Colon (tissue), 2 donors: ENCODE measurements around the gene IMMP1L.
A peak's percentile ranks its signal among the peaks of the same experiment; 100 is the strongest.
"Not testable (repeated sequence)": the region's sequence is repeated elsewhere in the genome, so short reads cannot be mapped to it uniquely, and the experiment has no call there.

Experiments used
- FAIRE-seq: peaks from 2 replicates; lab custom pipeline; 2012; peaks lifted over from hg19 to GRCh38; lab: Jason Lieb, UNC
- donor health status: control.
- donor health status: control.

IMMP1L gene

GRCh38 chr11:31509429-31510345, at the start of gene IMMP1L, which contains the start of gene ELP4:
Gene IMMP1L, minus strand, starts transcription at chr11:31509622. Its CDS starts 46,346 bp downstream, at chr11:31463276.
Gene ELP4, plus strand, starts transcription at chr11:31509767. Its CDS starts 18 bp downstream, at chr11:31509785.
- FAIRE-seq: peak; percentile 78

GRCh38 chr11:31558001-31558400, 48.6 kb upstream of the IMMP1L start:
- FAIRE-seq: no peak

GRCh38 chr11:31555938-31556337, 46.5 kb upstream of the IMMP1L start:
- FAIRE-seq: no peak

- FAIRE-seq: no peak
Observed at GRCh38 chr11:31542862-31543261, 33.4 kb upstream of the IMMP1L start.

- FAIRE-seq: no peak
Observed at GRCh38 chr11:31535479-31535878, 26.1 kb upstream of the IMMP1L start.

- FAIRE-seq: no peak
Observed at GRCh38 chr11:31531293-31531692, 21.9 kb upstream of the IMMP1L start.

- no peak for FAIRE-seq
Observed at GRCh38 chr11:31529701-31530100, 20.3 kb upstream of the IMMP1L start.

- no peak for FAIRE-seq
Observed at GRCh38 chr11:31529189-31529588, 19.8 kb upstream of the IMMP1L start.

- no peak for FAIRE-seq
Observed at GRCh38 chr11:31521497-31522150, 12.2 kb upstream of the IMMP1L start.

- no peak for FAIRE-seq
Observed at GRCh38 chr11:31512117-31512516, 2.7 kb upstream of the IMMP1L start.

GRCh38 chr11:31509051-31509428, 382 bp downstream of the IMMP1L start:
- no peak for FAIRE-seq

GRCh38 chr11:31500560-31500959, 8.9 kb downstream of the IMMP1L start:
- no peak for FAIRE-seq

- no peak for FAIRE-seq
Observed at GRCh38 chr11:31499576-31500178, 9.7 kb downstream of the IMMP1L start.

- FAIRE-seq: not testable (repeated sequence)
Observed at GRCh38 chr11:31493762-31494161, 15.7 kb downstream of the IMMP1L start.

- FAIRE-seq: no peak
Observed at GRCh38 chr11:31493235-31493634, 16.2 kb downstream of the IMMP1L start.

GRCh38 chr11:31492320-31492913, 17.0 kb downstream of the IMMP1L start:
- FAIRE-seq: no peak

GRCh38 chr11:31487848-31488247, 21.6 kb downstream of the IMMP1L start:
- FAIRE-seq: no peak

- no peak for FAIRE-seq
Observed at GRCh38 chr11:31484497-31484896, 24.9 kb downstream of the IMMP1L start.

- FAIRE-seq: no peak
Observed at GRCh38 chr11:31480930-31481329, 28.5 kb downstream of the IMMP1L start.

- FAIRE-seq: no peak
Observed at GRCh38 chr11:31479066-31479465, 30.4 kb downstream of the IMMP1L start.

- no peak for FAIRE-seq
Observed at GRCh38 chr11:31478223-31478590, 31.2 kb downstream of the IMMP1L start.

- no peak for FAIRE-seq
Observed at GRCh38 chr11:31477528-31478222, 31.7 kb downstream of the IMMP1L start.
